SHP77 (cell line): ENCODE results near the gene ITSN1.
"Not testable (repeated sequence)": the region's sequence is repeated elsewhere in the genome, so short reads cannot be mapped to it uniquely, and the experiment has no call there.

Experiments
- DNase-seq, 2 experiments: peaks; one replicate each; lab custom pipeline; 2025; lab: John Stamatoyannopoulos, UW

Gene ITSN1

DNA sequence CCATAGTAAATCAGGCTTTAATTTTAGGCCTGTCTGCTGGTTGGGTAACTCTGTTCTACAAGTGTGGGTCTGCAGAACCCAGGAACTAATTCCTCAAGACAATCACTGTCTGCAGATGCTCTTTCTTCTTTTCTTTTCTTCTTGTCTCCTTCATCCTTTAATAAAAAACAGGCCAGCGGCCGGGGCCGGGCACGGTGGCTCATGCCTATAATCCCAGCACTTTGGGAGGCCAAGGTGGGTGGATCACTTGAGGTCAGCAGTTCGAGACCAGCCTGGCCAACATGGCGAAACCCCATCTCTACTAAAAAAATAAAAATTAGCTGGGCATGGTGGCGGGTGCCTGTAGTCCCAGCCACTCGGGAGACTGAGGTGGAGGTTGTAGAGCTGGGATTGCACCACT, 220.9 kb downstream of the ITSN1 start:
- DNase-seq: not testable (repeated sequence)

DNA sequence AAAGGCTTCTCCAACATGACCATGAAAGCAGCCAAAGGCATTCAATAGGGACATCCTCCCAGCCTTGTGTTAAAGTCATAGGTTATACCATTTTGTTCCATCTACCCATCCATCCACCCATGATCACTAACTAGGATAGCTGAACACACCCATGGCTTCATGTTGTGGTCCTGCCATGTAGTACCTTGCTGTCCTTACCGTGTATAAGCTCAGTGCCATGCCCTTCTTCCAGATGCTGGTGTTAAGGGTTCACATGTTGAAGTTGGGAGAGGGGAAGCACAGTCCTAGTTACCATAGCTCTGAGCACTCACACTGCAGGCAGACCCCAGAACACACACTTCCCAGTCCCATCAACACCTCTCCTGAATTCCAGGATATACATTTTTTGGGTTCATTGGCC, 221.8 kb downstream of the ITSN1 start:
- DNase-seq: no peak

DNA sequence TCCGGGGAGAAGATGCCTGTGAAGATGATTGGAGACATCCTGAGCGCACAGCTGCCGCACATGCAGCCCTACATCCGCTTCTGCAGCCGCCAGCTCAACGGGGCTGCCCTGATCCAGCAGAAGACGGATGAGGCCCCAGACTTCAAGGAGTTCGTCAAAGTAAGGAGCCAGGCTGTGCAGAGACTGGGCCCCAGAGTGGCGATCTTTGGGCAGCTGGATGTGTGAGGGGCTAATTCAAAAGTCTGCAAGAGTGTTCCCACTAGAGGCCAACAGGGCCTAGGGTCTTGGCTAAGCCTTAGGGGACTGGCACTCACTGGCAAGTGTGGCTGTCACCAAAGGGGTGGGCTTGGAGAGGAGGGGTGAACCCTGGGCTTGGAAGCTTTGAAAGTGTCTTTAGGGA, 222.9 kb downstream of the ITSN1 start:
- DNase-seq: no peak

DNA sequence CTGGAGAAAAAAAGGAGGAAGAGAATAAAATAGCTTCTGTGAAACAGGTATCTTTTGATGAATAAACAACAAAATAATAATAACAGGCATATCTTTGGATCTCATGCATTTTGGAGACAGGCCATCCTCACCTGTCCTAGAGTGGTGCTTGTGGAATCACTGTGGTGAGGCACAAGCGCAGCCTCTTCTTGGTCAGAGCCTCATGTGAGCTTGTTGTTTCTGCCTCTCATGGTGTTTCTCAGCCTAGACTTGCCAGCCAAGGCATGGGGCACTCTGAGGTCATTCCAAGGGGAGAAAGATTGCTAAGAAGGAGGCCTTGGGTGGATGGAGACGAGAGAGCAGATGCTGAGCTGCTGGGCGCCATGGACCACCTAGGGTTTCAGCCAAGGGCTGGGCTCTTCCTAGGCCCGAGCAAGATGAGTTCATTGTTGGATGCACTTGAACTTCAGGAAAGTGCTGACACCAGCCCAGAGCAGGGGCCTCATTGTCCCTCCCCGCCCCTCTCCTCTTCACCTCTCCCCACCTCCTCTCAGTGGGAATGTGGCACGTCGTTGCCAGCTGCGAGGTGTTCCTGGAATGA, 223.8 kb downstream of the ITSN1 start:
- DNase-seq: no peak

DNA sequence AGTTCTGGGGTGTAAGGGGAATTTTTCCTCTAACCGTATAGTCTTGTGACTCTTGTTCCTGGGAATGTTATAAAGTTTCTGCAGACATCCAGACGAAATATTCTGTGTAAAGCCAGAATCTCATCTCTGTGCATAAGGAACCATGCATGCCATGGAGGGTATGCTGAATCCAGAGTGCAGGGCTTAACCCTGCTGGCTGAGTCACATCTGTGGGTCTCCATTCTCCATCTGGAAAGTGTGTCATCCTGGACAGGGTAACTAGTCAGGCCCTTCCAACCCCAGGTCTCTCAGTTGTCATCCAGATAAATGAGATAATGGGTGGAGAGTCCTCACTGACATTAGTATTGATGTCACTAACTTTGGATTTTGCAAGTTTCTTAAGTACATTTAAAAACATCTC, 224.5 kb downstream of the ITSN1 start:
- no peak for DNase-seq

DNA sequence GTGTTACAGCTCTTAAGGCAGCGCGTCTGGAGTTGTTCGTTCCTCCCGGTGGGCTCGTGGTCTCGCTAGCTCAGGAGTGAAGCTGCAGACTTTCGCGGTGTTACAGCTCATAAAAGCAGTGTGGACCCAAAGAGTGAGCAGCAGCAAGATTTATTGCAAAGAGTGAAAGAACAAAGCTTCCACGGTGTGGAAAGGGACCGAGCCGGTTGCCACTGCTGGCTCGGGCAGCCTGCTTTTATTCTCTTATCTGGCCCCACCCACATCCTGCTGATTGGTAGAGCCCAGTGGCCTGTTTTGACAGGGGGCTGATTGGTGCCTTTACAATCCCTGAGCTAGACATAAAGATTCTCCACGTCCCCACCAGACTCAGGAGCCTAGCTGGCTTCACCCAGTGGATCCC, 225.6 kb downstream of the ITSN1 start:
- not testable (repeated sequence) for DNase-seq

DNA sequence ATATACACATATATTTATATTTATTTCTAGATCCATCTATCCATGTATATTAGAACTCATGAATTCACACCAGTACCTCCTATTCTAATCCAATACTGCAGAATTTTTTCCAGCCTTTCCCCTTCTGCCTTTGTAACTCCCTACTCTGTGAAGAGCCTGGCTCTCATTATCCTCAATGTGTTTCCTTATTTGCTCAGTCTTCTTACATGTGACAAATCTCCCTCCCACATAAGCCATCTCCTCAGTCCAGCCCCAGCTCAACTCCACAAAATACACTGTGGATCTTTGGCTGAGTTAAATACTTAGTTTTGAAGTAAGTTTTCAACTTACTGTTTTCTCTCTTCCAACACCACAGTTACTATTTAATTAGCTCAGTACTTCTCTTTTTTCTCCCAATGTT, 227.6 kb downstream of the ITSN1 start:
- no peak for DNase-seq

DNA sequence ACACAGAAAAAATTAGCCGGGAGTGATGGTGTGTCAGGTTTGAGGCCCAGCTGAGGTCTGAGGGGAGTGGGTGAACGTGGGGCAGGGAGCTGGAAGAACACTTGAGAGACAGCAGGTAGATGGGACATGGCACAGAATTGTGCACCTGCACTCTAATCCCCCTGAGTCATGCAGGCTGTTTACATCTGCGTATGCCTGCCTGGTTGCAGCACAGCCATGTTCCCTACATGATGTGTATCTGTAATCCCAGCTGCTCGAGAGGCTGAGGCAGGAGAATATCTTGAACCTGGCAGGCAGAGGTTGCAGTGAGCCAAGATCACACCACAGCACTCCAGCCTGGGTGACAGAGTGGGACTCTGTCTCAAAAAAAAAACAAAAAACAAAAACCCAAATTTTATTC, 228.5 kb downstream of the ITSN1 start:
- peak; percentile 38 to 68 for DNase-seq

DNA sequence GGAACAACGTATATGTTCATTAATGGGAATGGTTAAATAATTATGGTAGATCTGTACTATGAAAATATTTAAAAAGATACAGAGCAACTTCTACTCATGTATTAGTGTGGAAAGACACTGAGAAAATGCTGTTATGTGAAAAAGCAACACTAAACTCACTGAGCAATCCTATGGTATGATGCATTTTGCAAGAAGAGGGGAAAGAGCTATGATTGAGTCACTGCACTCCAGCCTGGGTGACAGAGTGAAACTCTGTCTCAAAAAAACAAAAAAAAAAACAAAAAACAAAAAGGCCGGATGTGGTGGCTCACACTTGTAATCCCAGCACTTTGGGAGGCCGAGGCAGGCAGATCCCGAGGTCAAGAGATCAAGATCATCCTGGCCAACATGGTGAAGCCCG, 228.9 kb downstream of the ITSN1 start:
- DNase-seq: no peak

DNA sequence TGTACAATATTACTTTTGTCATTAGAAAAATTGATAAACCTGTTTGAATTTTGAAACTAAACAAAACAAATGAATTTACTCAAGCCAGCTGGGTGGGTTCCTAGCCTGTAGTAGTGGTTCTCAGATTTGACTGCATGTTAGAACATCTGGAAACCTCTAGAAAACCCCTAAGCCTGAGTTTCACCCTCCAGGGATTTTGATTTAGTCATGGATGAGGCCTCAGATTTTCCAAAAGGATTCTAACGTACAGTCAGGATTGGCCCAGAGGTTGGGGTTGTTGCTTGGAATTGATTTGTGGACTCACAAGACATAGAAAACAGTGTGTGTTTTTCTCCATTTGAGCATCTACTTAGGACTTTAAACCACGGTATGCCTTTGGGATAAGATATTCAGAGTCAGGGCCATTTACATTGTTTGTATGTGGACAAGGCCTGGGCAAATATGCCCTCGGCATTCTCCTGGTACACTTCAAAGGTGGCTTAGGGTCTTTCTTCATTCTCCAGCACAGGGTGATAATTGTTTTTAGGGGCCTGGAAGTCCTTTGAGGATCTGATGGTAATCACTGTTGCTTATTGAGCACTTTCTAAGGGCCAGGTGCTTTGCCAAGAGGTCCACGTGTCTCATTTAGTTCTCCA, 230.7 kb downstream of the ITSN1 start:
- no peak for DNase-seq

DNA sequence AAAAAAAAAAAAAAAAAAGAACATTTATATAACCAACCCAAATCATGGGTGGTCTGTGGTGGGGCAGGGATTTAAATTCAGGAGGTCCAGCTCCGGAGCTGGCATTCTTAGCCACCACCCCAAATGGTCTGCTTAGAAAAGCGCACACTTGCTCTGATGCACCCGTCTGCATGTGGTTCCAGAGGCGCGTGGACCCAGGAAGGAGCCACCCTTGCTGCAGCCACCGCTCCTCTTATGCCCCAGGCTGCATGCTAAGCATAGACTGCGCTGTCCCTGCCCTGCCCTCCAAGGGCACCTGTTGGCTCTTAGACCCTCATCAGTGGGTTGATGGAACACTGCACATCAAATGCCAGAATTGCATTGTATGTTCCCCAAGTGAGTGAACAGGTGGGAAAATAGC, 231.9 kb downstream of the ITSN1 start:
- no peak for DNase-seq

DNA sequence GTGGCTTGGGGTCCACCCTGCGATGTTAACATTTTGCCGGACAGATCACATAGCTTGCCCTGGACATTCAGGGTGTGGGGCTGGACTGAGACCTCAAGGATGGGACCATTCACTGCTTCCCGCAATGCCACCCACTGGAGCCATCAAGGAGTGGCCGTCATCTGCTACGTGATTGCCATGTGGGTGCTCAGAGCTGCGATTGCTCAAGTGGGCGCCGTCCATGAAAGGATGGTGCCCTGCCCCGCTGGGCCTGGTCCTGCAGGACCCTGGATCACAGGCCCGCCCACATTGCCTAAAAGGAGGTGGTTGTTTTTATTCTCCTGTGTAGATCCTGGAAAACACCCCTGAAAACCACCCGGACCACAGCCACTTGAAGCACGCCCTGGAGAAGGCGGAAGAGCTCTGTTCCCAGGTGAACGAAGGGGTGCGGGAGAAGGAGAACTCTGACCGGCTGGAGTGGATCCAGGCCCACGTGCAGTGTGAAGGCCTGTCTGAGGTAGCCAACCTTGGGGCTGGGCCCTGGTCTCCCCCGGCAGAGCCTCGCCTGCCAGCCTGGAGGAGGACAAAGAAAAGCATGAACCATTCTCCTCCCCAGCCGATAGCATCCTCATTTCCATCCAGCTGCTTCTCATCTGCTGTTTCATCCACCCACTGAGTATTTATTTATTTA, 232.9 kb downstream of the ITSN1 start:
- DNase-seq: no peak

DNA sequence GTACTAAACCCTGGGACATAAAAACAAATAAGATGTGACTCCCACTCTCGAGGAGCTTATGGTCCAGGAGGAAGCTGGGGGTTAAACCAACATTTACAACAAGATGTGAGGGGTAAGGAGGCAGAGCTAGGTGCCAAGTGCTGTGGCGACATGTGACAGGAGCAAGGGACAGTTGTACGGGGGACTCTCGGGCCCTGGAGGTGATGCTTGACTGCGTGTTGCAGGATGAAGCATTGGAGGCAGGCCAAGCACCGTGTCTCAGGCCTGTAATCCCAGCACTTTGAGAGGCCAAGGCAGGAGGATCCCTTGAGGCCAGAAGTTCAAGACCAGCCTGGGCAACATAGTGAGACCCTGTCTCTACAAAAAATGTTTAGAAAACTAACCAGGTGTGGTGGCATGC, 236.5 kb downstream of the ITSN1 start:
- DNase-seq: no peak

DNA sequence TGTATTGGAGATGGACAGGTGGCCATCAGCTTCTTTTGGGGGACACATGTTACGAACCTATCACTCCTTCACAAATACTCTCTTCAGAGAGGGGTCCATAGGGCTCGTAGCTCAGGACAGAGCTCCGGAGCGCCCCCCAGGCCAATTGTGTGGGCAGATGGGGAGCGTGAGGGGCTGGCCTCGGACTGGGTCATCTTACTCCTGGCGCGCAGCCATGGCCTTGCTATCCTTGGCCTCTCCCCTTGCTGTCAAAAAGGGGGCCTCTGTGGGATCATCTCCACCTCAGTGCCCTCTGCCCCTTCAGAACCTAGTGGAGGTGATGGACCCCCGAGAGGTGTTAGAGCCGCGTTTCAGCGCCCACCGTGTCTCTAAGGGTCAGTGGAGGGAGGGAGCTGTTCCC, 238.3 kb downstream of the ITSN1 start:
- DNase-seq: no peak

DNA sequence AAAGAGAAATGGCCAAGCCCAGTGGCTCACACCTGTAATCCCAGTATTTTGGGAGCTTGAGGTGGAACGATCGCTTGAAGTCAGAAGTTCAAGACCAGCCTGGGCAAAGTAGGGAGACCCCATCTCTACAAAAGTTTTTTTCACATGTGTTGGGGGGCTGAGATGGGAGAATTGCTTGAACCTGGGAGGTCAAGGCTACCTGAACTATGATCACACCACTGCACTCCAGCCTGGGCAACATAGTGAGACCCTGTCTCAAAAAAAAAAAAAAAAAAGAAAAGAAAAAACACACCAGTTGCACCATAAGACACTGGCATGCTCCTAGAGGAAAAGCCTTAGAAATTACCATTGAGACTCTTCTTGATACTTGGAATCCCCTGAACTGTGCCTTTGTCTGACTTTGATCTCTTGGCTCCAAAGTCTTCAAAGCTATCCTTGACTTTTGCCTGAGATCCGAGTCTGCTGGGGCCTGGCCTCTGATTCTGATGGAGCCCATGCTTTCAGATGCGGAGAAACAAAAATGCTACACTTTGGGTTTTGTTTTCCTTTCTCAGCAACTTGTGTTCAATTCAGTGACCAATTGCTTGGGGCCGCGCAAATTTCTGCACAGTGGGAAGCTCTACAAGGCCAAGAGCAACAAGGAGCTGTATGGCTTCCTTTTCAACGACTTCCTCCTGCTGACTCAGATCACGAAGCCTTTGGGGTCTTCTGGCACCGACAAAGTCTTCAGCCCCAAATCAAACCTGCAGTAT, 239.6 kb downstream of the ITSN1 start:
- DNase-seq: no peak

DNA sequence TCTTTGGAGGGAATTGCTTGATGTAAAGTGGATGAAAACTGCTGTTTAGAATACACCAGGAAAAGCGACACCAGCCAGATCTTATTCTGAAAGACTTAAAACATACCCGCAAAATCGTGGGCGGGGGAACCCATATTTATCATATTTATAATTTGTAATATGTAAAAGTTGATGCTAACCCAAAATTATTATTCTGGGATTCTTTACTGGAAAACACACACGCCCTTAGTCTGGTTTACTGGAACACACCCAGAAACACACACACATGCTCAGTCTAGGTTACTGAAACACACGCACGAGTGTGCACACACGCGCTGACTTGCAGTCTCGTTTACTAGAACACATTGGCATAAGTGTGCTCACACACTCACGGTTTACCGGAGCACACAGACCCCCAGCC, 240.8 kb downstream of the ITSN1 start:
- no peak for DNase-seq

DNA sequence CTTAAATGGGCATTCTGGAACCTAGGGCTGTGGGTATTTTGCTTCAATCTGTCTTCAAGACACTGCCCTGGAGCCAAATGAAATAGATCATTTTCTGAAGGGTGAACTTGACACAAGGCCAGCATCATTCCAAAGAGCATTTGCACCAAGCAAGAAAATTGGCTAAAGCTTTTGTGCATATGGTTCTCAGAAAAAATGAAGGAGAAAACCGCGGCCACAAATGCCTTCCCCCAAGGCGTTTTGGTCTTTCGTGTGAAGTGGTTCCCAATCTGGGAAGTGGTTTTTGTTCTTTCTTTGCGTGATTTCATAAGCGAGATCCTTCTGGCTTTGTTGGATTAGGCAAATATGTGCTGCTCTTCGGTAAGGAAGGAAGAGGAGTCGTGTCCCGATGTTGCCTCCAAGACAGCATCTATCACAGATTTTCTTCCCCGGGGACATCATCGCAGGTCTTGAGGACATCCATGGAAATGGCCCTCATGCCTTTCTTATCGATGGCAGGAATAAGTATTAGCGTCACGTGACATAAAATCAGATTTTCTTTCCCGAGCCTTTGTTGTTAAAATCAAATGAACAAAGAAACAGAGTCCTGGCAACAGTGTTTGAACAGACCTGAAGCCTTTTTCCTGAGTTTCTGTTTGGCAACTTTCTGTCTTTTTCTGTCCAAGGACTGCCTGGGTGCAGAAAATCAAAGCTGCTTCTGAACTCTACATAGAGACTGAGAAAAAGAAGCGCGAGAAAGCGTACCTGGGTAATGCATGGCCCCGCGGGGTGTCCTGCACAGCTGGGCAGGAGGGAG, 242.3 kb downstream of the ITSN1 start:
- DNase-seq: no peak

DNA sequence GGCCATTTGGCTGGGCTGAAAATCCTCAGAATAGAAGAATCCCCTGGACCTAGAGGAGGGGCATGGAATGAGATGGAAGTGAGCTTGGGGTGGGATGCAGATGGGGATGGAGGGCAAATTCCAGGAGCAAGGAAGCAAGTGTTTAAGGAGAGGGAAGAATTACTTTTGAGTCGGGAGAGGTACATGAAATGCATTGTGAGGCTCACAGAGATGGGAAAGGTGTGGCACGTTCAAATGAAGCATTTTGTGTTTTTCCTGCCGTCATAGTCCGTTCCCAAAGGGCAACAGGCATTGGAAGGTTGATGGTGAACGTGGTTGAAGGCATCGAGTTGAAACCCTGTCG, 242.8 kb downstream of the ITSN1 start:
- no peak for DNase-seq

DNA sequence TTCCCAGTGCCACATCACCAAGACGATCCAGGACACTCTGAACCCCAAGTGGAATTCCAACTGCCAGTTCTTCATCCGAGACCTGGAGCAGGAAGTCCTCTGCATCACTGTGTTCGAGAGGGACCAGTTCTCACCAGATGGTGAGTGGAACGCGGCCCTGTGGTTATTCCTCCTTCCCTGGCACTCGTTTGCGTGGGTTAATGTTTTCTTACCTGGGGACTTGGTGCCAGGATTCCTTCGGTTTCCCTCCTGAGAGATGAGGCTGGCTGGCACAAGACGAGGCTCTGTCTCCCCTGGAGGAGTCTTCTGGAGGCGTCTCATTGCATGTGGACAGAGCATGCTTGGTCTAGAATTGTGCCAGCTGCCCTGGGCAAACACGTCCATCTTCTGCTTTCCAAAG, 244.0 kb downstream of the ITSN1 start:
- DNase-seq: no peak

DNA sequence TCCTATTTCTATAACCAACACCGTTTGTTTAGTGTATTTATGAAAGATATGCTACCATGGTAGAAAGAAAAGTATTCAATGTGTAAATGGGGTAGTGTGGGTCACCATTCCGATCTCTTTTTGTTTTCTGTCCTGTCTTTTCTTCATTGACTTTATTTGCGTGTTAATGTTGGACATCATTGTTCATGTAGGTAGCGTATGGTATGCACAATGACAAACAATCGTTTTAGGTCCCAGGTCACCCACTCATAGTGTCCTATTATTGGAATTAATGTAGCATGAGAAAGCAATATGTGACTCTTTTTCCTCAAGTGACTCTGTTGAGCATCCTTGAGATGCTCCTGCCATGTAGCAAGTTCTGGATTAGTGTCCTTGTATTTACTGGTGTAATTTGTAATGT, 247.9 kb downstream of the ITSN1 start:
- no peak for DNase-seq

DNA sequence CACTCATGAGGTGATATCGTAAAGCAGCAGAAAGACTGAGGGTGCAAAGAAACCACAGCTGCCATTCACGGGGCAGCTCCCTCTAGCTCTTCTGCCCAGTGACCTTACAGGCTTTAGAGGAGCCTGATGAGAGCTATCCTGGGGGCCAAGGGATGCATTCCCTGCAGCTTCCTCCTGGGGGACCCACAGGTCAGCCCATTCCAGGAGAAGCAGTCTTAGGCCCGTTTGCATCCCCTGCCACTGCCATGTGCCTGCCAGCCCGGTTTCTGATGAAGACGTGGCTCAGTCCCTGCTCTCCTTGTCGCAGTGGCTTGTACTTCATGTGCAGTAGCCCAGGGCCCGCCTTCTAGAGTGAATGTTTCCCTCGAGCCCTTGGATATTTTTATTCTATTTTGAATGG, 250.6 kb downstream of the ITSN1 start:
- peak in 1 of 2 experiments; percentile 11 for DNase-seq

DNA sequence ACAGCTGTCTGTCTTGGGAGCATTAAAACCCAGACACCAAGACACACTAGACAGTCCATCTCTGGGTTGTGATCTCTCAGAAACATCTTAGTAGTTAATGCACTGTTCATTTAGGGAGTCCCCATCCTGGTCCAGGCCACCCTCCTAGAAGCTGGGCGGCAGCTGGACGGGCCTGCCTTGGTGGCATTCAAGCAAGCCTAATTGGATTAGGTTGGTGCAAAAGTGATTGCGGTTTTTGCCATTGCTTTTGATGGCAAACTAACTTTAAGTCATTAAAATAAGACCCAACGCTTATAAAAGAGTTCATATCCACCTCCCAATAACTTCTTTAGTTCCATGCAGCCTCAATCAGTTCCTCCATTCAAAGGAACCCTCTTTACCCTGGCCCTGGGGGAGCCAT, 251.6 kb downstream of the ITSN1 start:
- no peak for DNase-seq
